ENCODE data around the gene PHIP.

PHIP gene

DNA sequence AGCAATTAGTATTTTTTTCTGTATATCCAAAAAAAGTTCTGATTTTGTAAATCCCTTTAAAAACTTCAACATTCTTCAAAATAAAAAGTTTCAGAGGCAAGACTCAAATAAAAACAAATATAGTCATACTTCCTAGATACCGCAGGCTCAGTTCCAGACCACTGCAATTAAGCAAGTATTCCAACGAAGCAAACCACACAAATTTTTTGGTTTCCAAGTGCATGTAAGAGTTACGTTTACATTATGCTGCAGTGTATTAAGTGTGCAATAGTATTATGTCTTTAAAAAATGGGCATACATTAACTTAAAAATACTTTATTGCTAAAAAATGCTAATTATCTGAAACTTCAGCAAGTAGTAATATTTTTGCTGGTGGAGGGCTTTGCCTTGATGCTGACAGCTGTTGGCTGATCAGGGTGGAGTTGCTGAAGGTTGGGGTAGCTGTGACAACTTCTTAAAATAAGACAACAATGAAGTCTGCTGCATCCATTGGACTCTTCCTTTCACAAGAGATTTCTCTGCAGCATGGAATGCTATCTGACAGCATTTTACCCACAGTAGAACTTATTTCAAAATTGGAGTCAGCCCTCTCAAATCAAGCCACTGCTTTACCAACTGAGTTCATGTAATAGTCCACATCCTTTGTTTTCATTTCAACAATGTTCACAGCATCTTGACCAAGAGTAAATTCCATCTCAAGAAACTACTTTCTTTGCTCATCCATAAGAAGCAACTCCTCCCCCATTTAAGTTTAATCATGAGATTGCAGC is 46.0 kb downstream of the PHIP start:
- no peak overlapping the region for H2AFZ ChIP-seq (ENCODE audit: low read length)
- H4K20me1 ChIP-seq (ENCODE audit: insufficient read depth, low read length) = no peaks in the 10 kb centered on the region
- no peak overlapping the region for H3K4me3 ChIP-seq (ENCODE audit: low read length)
- no peak overlapping the region for H3K27ac ChIP-seq (ENCODE audit: low read length)
- H3K4me2 ChIP-seq (ENCODE audit: low read depth, low read length) = no peak overlapping the region
- H3F3A ChIP-seq (ENCODE audit: insufficient read depth, low read length) = no peaks in the 10 kb centered on the region
- H3K36me3 ChIP-seq (replicated peaks; ENCODE audit: insufficient read depth, low read length) = 0 out of 2 replicates have a peak, but pooled peaks cover under 1% of the 10 kb centered on the region
- H3K4me1 ChIP-seq (ENCODE audit: low read length) = no peaks in the 10 kb centered on the region
- no peaks in the 10 kb centered on the region for H3K27me3 ChIP-seq (replicated peaks; ENCODE audit: insufficient read depth, low read length)
- no peak overlapping the region for H3K9ac ChIP-seq (ENCODE audit: low read length)
- TF ChIP-seq EZH2phosphoT487 (IDR thresholded peaks at IDR 0.05; ENCODE audit: low read length) (no peak), EZH2 (optimal IDR thresholded peaks at IDR 0.05; ENCODE audit: low read depth, low read length) (no peak)
- TF ChIP-seq, protein P1, sequence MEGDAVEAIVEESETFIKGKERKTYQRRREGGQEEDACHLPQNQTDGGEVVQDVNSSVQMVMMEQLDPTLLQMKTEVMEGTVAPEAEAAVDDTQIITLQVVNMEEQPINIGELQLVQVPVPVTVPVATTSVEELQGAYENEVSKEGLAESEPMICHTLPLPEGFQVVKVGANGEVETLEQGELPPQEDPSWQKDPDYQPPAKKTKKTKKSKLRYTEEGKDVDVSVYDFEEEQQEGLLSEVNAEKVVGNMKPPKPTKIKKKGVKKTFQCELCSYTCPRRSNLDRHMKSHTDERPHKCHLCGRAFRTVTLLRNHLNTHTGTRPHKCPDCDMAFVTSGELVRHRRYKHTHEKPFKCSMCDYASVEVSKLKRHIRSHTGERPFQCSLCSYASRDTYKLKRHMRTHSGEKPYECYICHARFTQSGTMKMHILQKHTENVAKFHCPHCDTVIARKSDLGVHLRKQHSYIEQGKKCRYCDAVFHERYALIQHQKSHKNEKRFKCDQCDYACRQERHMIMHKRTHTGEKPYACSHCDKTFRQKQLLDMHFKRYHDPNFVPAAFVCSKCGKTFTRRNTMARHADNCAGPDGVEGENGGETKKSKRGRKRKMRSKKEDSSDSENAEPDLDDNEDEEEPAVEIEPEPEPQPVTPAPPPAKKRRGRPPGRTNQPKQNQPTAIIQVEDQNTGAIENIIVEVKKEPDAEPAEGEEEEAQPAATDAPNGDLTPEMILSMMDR (IDR thresholded peaks at IDR 0.05; ENCODE audit: low read length) = no peak
- H3K79me2 ChIP-seq (ENCODE audit: low read length) = peaks cover 90% of the 10 kb centered on the region
- no peaks in the 10 kb centered on the region for H3K9me3 ChIP-seq (replicated peaks; ENCODE audit: insufficient read depth, low read length)
- DNase-seq = no peak
- H3K9me2 ChIP-seq (replicated peaks; ENCODE audit: insufficient read depth, low read length) = no peaks in the 10 kb centered on the region

GRCh38 chr6:79030511-79030910 is 47.5 kb downstream of the PHIP start:
- no peaks in the 10 kb centered on the region for H3K9me2 ChIP-seq (replicated peaks; ENCODE audit: insufficient read depth, low read length)
- H3K9me3 ChIP-seq (replicated peaks; ENCODE audit: insufficient read depth, low read length) = no peaks in the 10 kb centered on the region
- H2AFZ ChIP-seq (ENCODE audit: low read length) = no peak overlapping the region
- no peaks in the 10 kb centered on the region for H3K36me3 ChIP-seq (replicated peaks; ENCODE audit: insufficient read depth, low read length)
- DNase-seq = no peak
- H3K9ac ChIP-seq (ENCODE audit: low read length) = no peak overlapping the region
- no peak overlapping the region for H3K27ac ChIP-seq (ENCODE audit: low read length)
- H4K20me1 ChIP-seq (ENCODE audit: insufficient read depth, low read length) = no peaks in the 10 kb centered on the region
- H3K4me3 ChIP-seq (ENCODE audit: low read length) = no peak overlapping the region
- H3K27me3 ChIP-seq (replicated peaks; ENCODE audit: insufficient read depth, low read length) = no peaks in the 10 kb centered on the region
- TF ChIP-seq, protein P1 (IDR thresholded peaks at IDR 0.05; ENCODE audit: low read length) = no peak
- TF ChIP-seq EZH2phosphoT487 (IDR thresholded peaks at IDR 0.05; ENCODE audit: low read length) (no peak), EZH2 (optimal IDR thresholded peaks at IDR 0.05; ENCODE audit: low read depth, low read length) (no peak)
- H3K4me2 ChIP-seq (ENCODE audit: low read depth, low read length) = no peak overlapping the region
- H3K4me1 ChIP-seq (ENCODE audit: low read length) = no peaks in the 10 kb centered on the region
- peaks cover 88% of the 10 kb centered on the region for H3K79me2 ChIP-seq (ENCODE audit: low read length)
- no peaks in the 10 kb centered on the region for H3F3A ChIP-seq (ENCODE audit: insufficient read depth, low read length)

DNA sequence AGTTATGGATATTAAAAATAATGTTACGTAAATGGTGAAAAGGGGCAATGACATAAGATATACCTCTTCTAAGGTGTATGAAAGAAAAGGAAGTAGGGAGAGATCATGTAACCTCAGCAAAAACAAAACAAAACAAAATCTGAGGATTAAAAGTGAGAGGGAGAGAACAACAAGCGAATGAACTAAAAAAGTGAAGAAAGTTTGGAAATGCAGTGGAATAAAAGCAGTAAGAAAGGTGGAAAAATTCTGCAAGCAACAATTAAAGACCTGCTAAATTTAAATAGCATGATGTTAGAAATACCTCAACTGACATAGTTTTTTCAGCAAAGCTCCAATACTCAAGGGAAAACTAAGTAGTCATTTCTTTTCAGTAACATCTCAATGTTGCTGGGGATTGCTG is 48.0 kb downstream of the PHIP start:
- peaks cover 85% of the 10 kb centered on the region for H3K79me2 ChIP-seq (ENCODE audit: low read length)
- H3F3A ChIP-seq (ENCODE audit: insufficient read depth, low read length) = no peaks in the 10 kb centered on the region
- no peak overlapping the region for H3K4me3 ChIP-seq (ENCODE audit: low read length)
- no peak overlapping the region for H2AFZ ChIP-seq (ENCODE audit: low read length)
- H3K9me2 ChIP-seq (replicated peaks; ENCODE audit: insufficient read depth, low read length) = no peaks in the 10 kb centered on the region
- H3K4me2 ChIP-seq (ENCODE audit: low read depth, low read length) = no peak overlapping the region
- TF ChIP-seq, protein P1 (IDR thresholded peaks at IDR 0.05; ENCODE audit: low read length) = no peak
- no peak for TF ChIP-seq EZH2phosphoT487 (IDR thresholded peaks at IDR 0.05; ENCODE audit: low read length)
- no peak for TF ChIP-seq EZH2 (optimal IDR thresholded peaks at IDR 0.05; ENCODE audit: low read depth, low read length)
- no peak for DNase-seq
- no peak overlapping the region for H3K27ac ChIP-seq (ENCODE audit: low read length)
- no peak overlapping the region for H3K9ac ChIP-seq (ENCODE audit: low read length)
- H4K20me1 ChIP-seq (ENCODE audit: insufficient read depth, low read length) = no peaks in the 10 kb centered on the region
- H3K4me1 ChIP-seq (ENCODE audit: low read length) = no peaks in the 10 kb centered on the region
- no peaks in the 10 kb centered on the region for H3K36me3 ChIP-seq (replicated peaks; ENCODE audit: insufficient read depth, low read length)
- no peaks in the 10 kb centered on the region for H3K9me3 ChIP-seq (replicated peaks; ENCODE audit: insufficient read depth, low read length)
- no peaks in the 10 kb centered on the region for H3K27me3 ChIP-seq (replicated peaks; ENCODE audit: insufficient read depth, low read length)
